GM10248 (cell line): ENCODE results near the gene ADGRG3.

Source experiments
- CTCF ChIA-PET: fragments of 300-600 bp; sonication (Branson Sonifier 250); formaldehyde crosslinking; extraction: SDS; loops from one replicate; lab custom pipeline; 2021; ENCODE audit warnings: antibody characterized with exemption; lab: Yijun Ruan, JAX
- POLR2A ChIA-PET: fragments of 350-650 bp; sonication (Branson Sonifier 250); formaldehyde crosslinking; extraction: SDS; loops from one replicate; lab custom pipeline; 2020; ENCODE audit warnings: antibody characterized with exemption; lab: Yijun Ruan, JAX
- DNase-seq: peaks from one replicate; pipeline ENCODE4 v3.0.0; 2012; ENCODE audit errors: extremely low spot score
- CTCF ChIP-seq: IDR thresholded peaks from 2 replicates; pipeline ENCODE4 v1.5.1; 2012; ENCODE audit warnings: mild to moderate bottlenecking, low read depth; ENCODE audit errors: extremely low read depth, missing control alignments, control extremely low read depth

The ADGRG3 gene

GRCh38 chr16:57666353-57667047, 1.6 kb upstream of the ADGRG3 start:
- TF ChIP-seq CTCF: no peak
- no peak for DNase-seq
- ChIA-PET POLR2A (no interaction called here), CTCF (interaction anchor here (1.6 to 1.8 kb wide), 2 partner anchors 18 to 90 kb away, joined by 4 read pairs; no protein-coding TSS in a partner anchor)

DNA sequence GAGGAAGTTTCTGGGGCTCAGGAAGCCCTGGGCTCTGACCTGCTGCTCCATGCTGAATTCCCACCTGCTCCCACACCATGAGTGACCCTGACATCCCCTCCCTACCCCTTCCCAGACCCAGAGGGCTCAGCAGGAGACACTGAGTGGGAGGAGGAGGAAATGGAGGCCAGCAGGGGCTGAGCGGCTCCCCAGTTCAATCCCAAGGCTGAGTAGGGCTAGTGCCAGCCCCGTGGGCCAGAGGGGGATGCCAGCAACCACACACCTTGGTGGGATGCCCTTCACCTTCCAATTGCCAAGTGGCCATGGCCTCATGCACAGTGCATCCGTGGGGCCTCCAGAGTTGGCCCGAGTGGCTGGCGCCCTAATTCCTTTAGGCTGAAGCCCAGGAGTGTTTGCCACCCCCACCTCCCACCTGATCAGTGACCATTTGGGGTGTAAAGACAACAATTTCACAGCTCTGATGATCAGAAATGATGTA, 1.0 kb upstream of the ADGRG3 start:
- POLR2A ChIA-PET: no interaction called here
- no peak for TF ChIP-seq CTCF
- CTCF ChIA-PET: interaction anchor here (0.8 to 1.6 kb wide), 6 partner anchors 17 to 90 kb away, joined by 3 to 5 read pairs (median 4); no protein-coding TSS in a partner anchor
- DNase-seq: no peak

DNA sequence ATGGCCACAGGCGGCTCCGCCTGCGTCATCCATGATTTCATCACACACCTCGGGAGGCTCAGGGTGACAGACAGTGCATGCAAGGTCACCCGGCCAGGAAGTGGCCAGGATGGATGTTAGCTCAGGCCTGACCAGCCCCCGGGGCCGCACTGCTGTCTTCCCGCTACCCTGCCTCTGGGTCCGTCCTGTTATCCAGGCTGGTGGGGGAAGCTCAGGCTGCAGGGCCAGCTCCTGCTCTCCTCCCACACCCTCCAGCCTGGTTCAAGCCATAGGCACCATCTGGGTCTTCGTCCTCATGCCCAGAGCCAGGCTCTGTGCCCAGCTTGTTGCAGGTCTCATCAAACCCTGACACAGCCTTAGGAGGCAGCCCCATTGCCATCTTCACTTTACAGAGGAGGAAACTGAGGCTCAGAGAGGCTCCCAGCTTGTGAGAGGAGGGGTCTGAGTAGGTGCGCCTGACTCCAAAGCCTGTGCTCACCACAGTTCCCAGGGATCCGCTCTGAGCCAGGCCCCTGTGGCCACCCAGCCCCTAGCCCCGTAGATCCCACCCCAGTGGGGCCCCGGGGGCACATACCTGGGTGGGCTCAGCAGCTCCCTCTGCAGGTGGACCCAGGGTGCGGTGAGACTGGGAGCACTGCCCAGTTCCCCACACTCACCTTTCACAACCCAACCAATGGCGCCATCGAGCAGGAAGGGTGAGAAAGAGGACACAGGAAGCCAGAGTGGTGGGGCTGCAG, 412 bp upstream of the ADGRG3 start:
- ChIA-PET CTCF (interaction anchor here (0.8 to 1.2 kb wide), 6 partner anchors 14 to 91 kb away, joined by 3 to 5 read pairs (median 3); no protein-coding TSS in a partner anchor), POLR2A (no interaction called here)
- DNase-seq: no peak
- TF ChIP-seq CTCF: no peak

- POLR2A ChIA-PET: no interaction called here
- DNase-seq: no peak
- CTCF ChIA-PET: interaction anchor here (1.2 to 1.4 kb wide), 2 partner anchors 15 to 93 kb away, joined by 4 to 5 read pairs; no protein-coding TSS in a partner anchor
- TF ChIP-seq CTCF: no peak
Observed at GRCh38 chr16:57668630-57669475, 747 bp downstream of the ADGRG3 start.

DNA sequence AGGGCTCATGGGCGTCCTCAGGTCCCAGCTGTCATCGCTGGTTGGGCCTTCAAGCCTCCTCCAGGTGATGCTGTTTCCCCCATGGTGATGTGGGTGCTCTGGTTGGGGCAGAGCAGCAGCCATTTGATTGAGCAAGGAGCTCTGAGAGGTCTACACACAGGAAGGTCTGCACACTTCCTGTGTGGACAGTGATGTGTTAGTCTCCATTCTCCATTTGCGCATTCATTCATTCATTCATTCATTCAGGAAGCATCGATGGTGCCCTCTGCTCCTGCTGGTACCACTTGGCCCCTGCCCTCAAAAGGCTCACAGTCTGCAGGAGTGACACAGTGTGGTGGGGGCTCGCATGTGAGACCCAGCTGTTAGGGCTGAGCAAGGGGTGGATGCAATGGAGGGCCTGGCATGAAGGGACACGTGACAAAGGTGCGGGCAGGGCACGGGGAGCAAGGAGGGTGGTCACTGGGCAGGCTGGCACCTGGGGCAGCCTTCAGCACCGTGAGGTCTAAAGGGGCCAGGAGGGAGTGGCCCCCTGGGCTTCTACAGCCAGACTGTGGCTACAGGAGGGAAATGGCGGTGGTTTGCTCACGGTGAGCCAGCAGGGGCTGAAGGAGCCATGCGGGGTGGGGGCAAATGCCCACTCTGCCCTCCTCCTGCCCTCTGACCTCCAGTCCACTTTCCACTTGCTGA, 1.5 kb downstream of the ADGRG3 start:
- DNase-seq: no peak
- ChIA-PET CTCF (interaction anchor here (1.2 to 1.4 kb wide), 2 partner anchors 14 to 94 kb away, joined by 4 to 5 read pairs; no protein-coding TSS in a partner anchor), POLR2A (no interaction called here)
- no peak for TF ChIP-seq CTCF
